Measurements from ENCODE around the gene SMIM32. TPM values are rescaled to one million over a fixed set of nuclear protein-coding genes. Genes with fewer than 3 reads are reported as not detected.

The SMIM32 gene
- total and polyA plus RNA-seq, 4 experiments from 2014 or later: not detected

GRCh38 chr5:136146201-136146600, 46.8 kb downstream of the SMIM32 start:
- no peak for DNase-seq
- CTCF ChIA-PET (ENCODE audit: partially characterized antibody): interaction anchor here (1.2 kb wide), 1 partner anchor 14 kb away, joined by 4 read pairs; the partner anchor contains the start of gene SMAD5
- H3K36me3 ChIP-seq (ENCODE audit: insufficient read depth, low read length): no peaks in the 10 kb centered on the region

DNA sequence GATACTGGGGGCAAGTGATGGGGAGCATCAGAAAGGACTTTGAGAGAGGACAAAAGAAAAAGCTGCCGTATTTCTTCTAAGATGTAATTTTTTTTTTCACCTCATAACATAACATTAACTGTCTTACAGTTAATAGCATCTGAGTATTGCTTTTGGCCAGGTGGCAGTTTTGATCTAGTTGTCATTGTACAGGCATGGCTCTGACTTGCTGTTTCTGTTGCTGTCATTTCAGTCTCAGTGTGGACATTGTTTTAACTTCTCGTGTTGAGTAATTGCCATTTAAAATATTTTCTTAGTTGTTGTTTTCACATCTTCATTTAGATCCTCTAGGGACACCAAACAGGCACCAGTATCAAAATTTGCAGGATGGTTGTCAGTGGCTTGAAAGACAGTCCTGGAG, 47.9 kb downstream of the SMIM32 start:
- Mint-ChIP-seq H3K27me3 (no peaks in the 10 kb centered on the region), H3K27ac (no peak overlapping the region), H3K36me3 (no peaks in the 10 kb centered on the region), H3K4me1 (peaks cover 5 to 17% (median 8%) of the 10 kb centered on the region in 4 donors), H3K9me3 (no peaks in the 10 kb centered on the region), H3K4me3 (no peak overlapping the region)
- Histone ChIP-seq H3K4me3 (ENCODE audit: low read length in 2 of 2) (no peak overlapping the region), H3K4me1 (ENCODE audit: insufficient read depth, low read length) (no peaks in the 10 kb centered on the region), H3K27ac (ENCODE audit: low read depth, low read length) (no peak overlapping the region), H3K9me3 (ENCODE audit: control insufficient read depth in 1 of 2, low read length in 2 of 2) (no peaks in the 10 kb centered on the region), H3K27me3 (ENCODE audit: insufficient read depth, low read length) (no peaks in the 10 kb centered on the region), H3K36me3 (ENCODE audit: insufficient read depth, low read length) (no peaks in the 10 kb centered on the region)
- DNase-seq: no peak
- intact Hi-C loops (cut with micrococcal nuclease): no loop called here
- CTCF ChIA-PET (ENCODE audit: partially characterized antibody): no interaction called here
- POLR2A ChIA-PET (ENCODE audit: partially characterized antibody): no interaction called here

More at GRCh38 chr5:136146201-136146600, 46.8 kb downstream of the SMIM32 start:
- Mint-ChIP-seq H3K27ac (no peak overlapping the region), H3K9me3 (no peaks in the 10 kb centered on the region), H3K4me3 (no peak overlapping the region), H3K4me1 (peaks cover 5 to 19% (median 9%) of the 10 kb centered on the region in 4 donors), H3K27me3 (no peaks in the 10 kb centered on the region), H3K36me3 (no peaks in the 10 kb centered on the region)
- Histone ChIP-seq H3K27me3 (ENCODE audit: insufficient read depth, low read length) (no peaks in the 10 kb centered on the region), H3K4me3 (ENCODE audit: low read length in 2 of 2) (no peak overlapping the region), H3K9me3 (ENCODE audit: control insufficient read depth in 1 of 2, low read length in 2 of 2) (no peaks in the 10 kb centered on the region), H3K4me1 (ENCODE audit: insufficient read depth, low read length) (no peaks in the 10 kb centered on the region), H3K27ac (ENCODE audit: low read depth, low read length) (no peak overlapping the region)
- intact Hi-C loops (cut with micrococcal nuclease): no loop called here
- POLR2A ChIA-PET (ENCODE audit: partially characterized antibody): no interaction called here

- Histone ChIP-seq H3K27ac (ENCODE audit: low read depth, low read length) (no peak overlapping the region), H3K4me1 (ENCODE audit: insufficient read depth, low read length) (no peaks in the 10 kb centered on the region), H3K9me3 (ENCODE audit: control insufficient read depth in 1 of 2, low read length in 2 of 2) (no peaks in the 10 kb centered on the region), H3K4me3 (ENCODE audit: low read length in 2 of 2) (no peak overlapping the region), H3K27me3 (ENCODE audit: insufficient read depth, low read length) (no peaks in the 10 kb centered on the region), H3K36me3 (ENCODE audit: insufficient read depth, low read length) (no peaks in the 10 kb centered on the region)
- no peak for DNase-seq
- Mint-ChIP-seq H3K9me3 (no peaks in the 10 kb centered on the region), H3K4me3 (no peak overlapping the region), H3K4me1 (peaks cover 10 to 18% (median 13%) of the 10 kb centered on the region in 4 donors), H3K36me3 (no peaks in the 10 kb centered on the region), H3K27ac (no peak overlapping the region), H3K27me3 (no peaks in the 10 kb centered on the region)
- intact Hi-C loops (cut with micrococcal nuclease): no loop called here
- POLR2A ChIA-PET (ENCODE audit: partially characterized antibody): no interaction called here
- CTCF ChIA-PET (ENCODE audit: partially characterized antibody): no interaction called here
Measured at GRCh38 chr5:136143763-136144162, 49.2 kb downstream of the SMIM32 start.

DNA sequence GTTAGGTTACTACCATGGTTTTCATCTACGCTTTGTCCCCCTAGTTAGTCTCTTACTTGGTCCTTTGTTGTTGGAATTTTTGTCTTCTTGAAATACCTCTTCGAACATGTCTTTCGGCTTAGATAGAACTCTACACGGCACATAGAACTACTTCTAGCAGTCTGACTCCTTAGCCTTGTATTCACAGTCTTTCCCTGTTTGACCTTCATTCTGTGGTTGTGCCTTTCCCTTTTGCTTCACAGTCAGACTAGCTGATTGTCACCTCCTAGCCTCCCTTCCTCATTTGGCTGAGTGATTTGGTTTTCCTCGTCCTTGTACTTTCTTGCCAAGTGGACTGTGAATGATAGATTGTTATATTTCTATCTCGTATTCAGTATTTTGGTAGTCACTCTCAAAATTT, 49.6 kb downstream of the SMIM32 start:
- Mint-ChIP-seq H3K4me3 (no peak overlapping the region), H3K9me3 (no peaks in the 10 kb centered on the region), H3K27ac (no peak overlapping the region), H3K27me3 (no peaks in the 10 kb centered on the region), H3K4me1 (peaks cover 12 to 21% (median 14%) of the 10 kb centered on the region in 4 donors), H3K36me3 (no peaks in the 10 kb centered on the region)
- intact Hi-C loops (cut with micrococcal nuclease): no loop called here
- Histone ChIP-seq H3K4me1 (ENCODE audit: insufficient read depth, low read length) (no peaks in the 10 kb centered on the region), H3K4me3 (ENCODE audit: low read length in 2 of 2) (no peak overlapping the region), H3K36me3 (ENCODE audit: insufficient read depth, low read length) (no peaks in the 10 kb centered on the region), H3K27me3 (ENCODE audit: insufficient read depth, low read length) (no peaks in the 10 kb centered on the region), H3K27ac (ENCODE audit: low read depth, low read length) (no peak overlapping the region), H3K9me3 (ENCODE audit: control insufficient read depth in 1 of 2, low read length in 2 of 2) (no peaks in the 10 kb centered on the region)
- ChIA-PET POLR2A (ENCODE audit: partially characterized antibody) (no interaction called here), CTCF (ENCODE audit: partially characterized antibody) (no interaction called here)
- no peak for DNase-seq

GRCh38 chr5:136141561-136141960, 51.4 kb downstream of the SMIM32 start:
- ChIA-PET CTCF (ENCODE audit: partially characterized antibody) (no interaction called here), POLR2A (ENCODE audit: partially characterized antibody) (no interaction called here)
- Mint-ChIP-seq H3K36me3 (no peaks in the 10 kb centered on the region), H3K4me3 (no peak overlapping the region), H3K27me3 (no peaks in the 10 kb centered on the region), H3K4me1 (peaks cover 20 to 33% (median 26%) of the 10 kb centered on the region in 4 donors), H3K27ac (no peak overlapping the region), H3K9me3 (no peaks in the 10 kb centered on the region)
- Histone ChIP-seq H3K27ac (ENCODE audit: low read depth, low read length) (no peak overlapping the region), H3K36me3 (ENCODE audit: insufficient read depth, low read length) (no peaks in the 10 kb centered on the region), H3K9me3 (ENCODE audit: control insufficient read depth in 1 of 2, low read length in 2 of 2) (no peaks in the 10 kb centered on the region), H3K4me3 (ENCODE audit: low read length in 2 of 2) (no peak overlapping the region), H3K4me1 (ENCODE audit: insufficient read depth, low read length) (no peaks in the 10 kb centered on the region), H3K27me3 (ENCODE audit: insufficient read depth, low read length) (no peaks in the 10 kb centered on the region)
- intact Hi-C loops (cut with micrococcal nuclease): no loop called here
- no peak for DNase-seq

Other genes with a start within 250 kb of the SMIM32 start
- gene LECT2, start 238.2 kb downstream of the SMIM32 start, total RNA-seq: not detected
- not detected for gene LECT2, start 238.2 kb downstream of the SMIM32 start, polyA plus RNA-seq
- gene TGFBI, start 164.2 kb downstream of the SMIM32 start, total RNA-seq: 10 to 100 TPM; 12.7 to 13.2 TPM
- 1 to 10 TPM; 3.7 to 7.3 TPM for gene TGFBI, start 164.2 kb downstream of the SMIM32 start, polyA plus RNA-seq
- gene SMAD5, start 60.3 kb downstream of the SMIM32 start, total RNA-seq: 10 to 100 TPM; 25.7 to 27.3 TPM
- gene SMAD5, start 60.3 kb downstream of the SMIM32 start, polyA plus RNA-seq: 10 to 100 TPM; 13.6 to 13.8 TPM
- not detected for gene TRPC7, start 172.4 kb upstream of the SMIM32 start, total RNA-seq
- gene TRPC7, start 172.4 kb upstream of the SMIM32 start, polyA plus RNA-seq: not detected

All from CD4-positive, alpha-beta memory T cell (primary cell).